Pancreas (tissue), 10 donors: ENCODE measurements around the gene PAX7. TPM values are rescaled to one million over a fixed set of nuclear protein-coding genes. Genes with fewer than 3 reads are reported as not detected.
A peak's percentile ranks its signal among the peaks of the same experiment; 100 is the strongest.

ENCODE experiments used
- ATAC-seq, 4 donors: fragments of 200-7000 bp; cut with Tn5 transposase; one replicate each; pipeline versions ENCODE4 v1.8.0 to v1.9.1; 2020; ENCODE audit warnings: mild to moderate bottlenecking in 4 of 4, moderate library complexity in 4 of 4
- DNase-seq, 6 donors: peaks; one replicate each; pipeline ENCODE4 v3.0.0-alpha.2; 2020
- FAIRE-seq: peaks from 2 replicates; lab custom pipeline; 2012; peaks lifted over from hg19 to GRCh38; lab: Jason Lieb, UNC
- H3K27ac ChIP-seq, 4 donors: fragments of 200-600 bp; sonication (generic); 1 replicate in 3 of 4; 2 replicates in 1 of 4; pipeline versions ENCODE4 v1.5.0 to v1.8.0; 2020
- H3K27me3 ChIP-seq, 4 donors: fragments of 200-600 bp; one replicate each; pipeline ENCODE4 v1.8.0; 2021
- H3K36me3 ChIP-seq, 3 donors: fragments of 200-600 bp; sonication (generic) in 1 of 3; one replicate each; pipeline versions ENCODE4 v1.5.0 to v1.8.0; 2020 to 2021
- H3K4me1 ChIP-seq, 3 donors: fragments of 200-600 bp; one replicate each; pipeline ENCODE4 v1.8.0; 2021
- H3K4me3 ChIP-seq, 4 donors: fragments of 200-600 bp; sonication (generic) in 2 of 4; one replicate each; pipeline versions ENCODE4 v1.5.0 to v1.8.0; 2020 to 2021
- H3K9me3 ChIP-seq, 4 donors: fragments of 200-600 bp; one replicate each; pipeline ENCODE4 v1.8.0; 2021
- CTCF ChIP-seq, 4 donors: fragments of 200-600 bp; sonication (generic) in 3 of 4; IDR thresholded peaks; one replicate each; pipeline versions ENCODE4 v1.5.0 to v1.8.0; 2021; ENCODE audit warnings: antibody characterized with exemption in 4 of 4
- WGBS, 2 donors: extraction: QIAGEN DNeasy Blood & Tissue Kit; methylation state at CpG; one replicate each; pipeline ENCODE4 v1.1.7; 2013; 5-methylcytosine and 5-hydroxymethylcytosine counted together
- intact Hi-C, 3 donors: fragments of 100-400 bp; cut with DNase I; formaldehyde crosslinking; loops; one replicate each; pipeline versions ENCODE4 v1.11.1 to v1.14.2; 2022
- polyA plus RNA-seq, 2 donors: library from polyadenylated mRNA; stranded (reverse); fragments of 200-250 nt; gene quantifications; one replicate each; pipeline ENCODE4 v1.2.3, GENCODE V29; 2013
- total RNA-seq, 6 donors: library from RNA; stranded (reverse); fragmentation: NEBNext Ultra II Directional in 4 of 6; extraction: Animal tissue kit (Norgen Biotek cat#: 25700) in 4 of 6; gene quantifications; one replicate each; pipeline versions ENCODE4 v1.2.1 to v1.2.4, GENCODE V29; 2021 to 2023
- donor health status: healthy with polysubstance abuse.
- donor health status: DM: no; HTN: no; CAD: no; lungs with moderate emphysema.
- donor health status: DM: no; HTN: no; CAD: no.
- donor health status: control.
- donor health status: control.
- donor health status: Bipolar disorder and iron deficiency.
- donor health status: DM: yes; HTN: yes; CAD: no.
- donor health status: DM: no; HTN: no; CAD: no.
- donor health status: DM: no; HTN: no; CAD: no.
- donor health status: DM: yes; HTN: yes; CAD: no.

The PAX7 gene
- total and polyA plus RNA-seq, 8 donors: not detected

GRCh38 chr1:18644013-18644399 lies 13.4 kb downstream of the PAX7 start:
- Histone ChIP-seq H3K27me3 (peaks cover 12 to 61% (median 13%) of the 10 kb centered on the region in 4 donors), H3K4me3 (no peak overlapping the region), H3K4me1 (peaks cover 0 to 3% (median 0%) of the 10 kb centered on the region in 3 donors), H3K36me3 (no peaks in the 10 kb centered on the region), H3K27ac (no peak overlapping the region), H3K9me3 (no peaks in the 10 kb centered on the region)
- ATAC-seq (no peak), FAIRE-seq (no peak), DNase-seq (no peak)
- WGBS, 2 donors: 3% methylated on average over 16 to 22 of the region's 22 CpGs
- intact Hi-C loops: no loop called here
- TF ChIP-seq CTCF (IDR thresholded peaks at IDR 0.05): no peak

GRCh38 chr1:18644446-18644845 lies 13.8 kb downstream of the PAX7 start:
- no peak for ATAC-seq

GRCh38 chr1:18644973-18645746 lies 14.5 kb downstream of the PAX7 start:
- Histone ChIP-seq H3K4me3 (no peak overlapping the region), H3K9me3 (no peaks in the 10 kb centered on the region), H3K36me3 (no peaks in the 10 kb centered on the region), H3K27me3 (peaks cover 13 to 65% (median 14%) of the 10 kb centered on the region in 4 donors), H3K4me1 (peaks cover 0 to 3% (median 0%) of the 10 kb centered on the region in 3 donors), H3K27ac (no peak overlapping the region)
- TF ChIP-seq CTCF (IDR thresholded peaks at IDR 0.05): no peak
- FAIRE-seq: no peak
- DNase-seq: no peak
- 2 to 4% methylated on average over 46 of the region's 46 CpGs for WGBS, 2 donors
- intact Hi-C loops: no loop called here
- peak in 2 of 4 donors; percentile 25 to 36 for ATAC-seq

More at GRCh38 chr1:18644446-18644845, 13.8 kb downstream of the PAX7 start:
- H3K4me3 ChIP-seq: no peak overlapping the region
- H3K9me3 ChIP-seq: no peaks in the 10 kb centered on the region
- WGBS, 2 donors: 4 to 8% methylated on average over 5 of the region's 5 CpGs
- intact Hi-C loops: no loop called here
- no peak for FAIRE-seq
- H3K27ac ChIP-seq: no peak overlapping the region
- H3K36me3 ChIP-seq: no peaks in the 10 kb centered on the region
- H3K4me1 ChIP-seq: peaks cover 0 to 3% (median 0%) of the 10 kb centered on the region in 3 donors
- peaks cover 12 to 62% (median 13%) of the 10 kb centered on the region in 4 donors for H3K27me3 ChIP-seq
- no peak for DNase-seq
- TF ChIP-seq CTCF (IDR thresholded peaks at IDR 0.05): no peak

- intact Hi-C loops: no loop called here
Observed at GRCh38 chr1:18645747-18646090, 15.1 kb downstream of the PAX7 start.

More at GRCh38 chr1:18645747-18646090, 15.1 kb downstream of the PAX7 start:
- ATAC-seq: peak in 1 of 4 donors; percentile 48
- no peak for DNase-seq
- H3K36me3 ChIP-seq: no peaks in the 10 kb centered on the region
- TF ChIP-seq CTCF (IDR thresholded peaks at IDR 0.05): no peak
- no peaks in the 10 kb centered on the region for H3K9me3 ChIP-seq
- H3K4me1 ChIP-seq: peaks cover 0 to 3% (median 0%) of the 10 kb centered on the region in 3 donors
- FAIRE-seq: no peak
- H3K4me3 ChIP-seq: no peak overlapping the region
- H3K27me3 ChIP-seq: peaks cover 10 to 66% (median 17%) of the 10 kb centered on the region in 4 donors
- WGBS, 2 donors: 14 to 15% methylated on average over 10 of the region's 10 CpGs
- H3K27ac ChIP-seq: no peak overlapping the region
